Measurements from ENCODE around the gene TSPYL4.

Gene TSPYL4

DNA sequence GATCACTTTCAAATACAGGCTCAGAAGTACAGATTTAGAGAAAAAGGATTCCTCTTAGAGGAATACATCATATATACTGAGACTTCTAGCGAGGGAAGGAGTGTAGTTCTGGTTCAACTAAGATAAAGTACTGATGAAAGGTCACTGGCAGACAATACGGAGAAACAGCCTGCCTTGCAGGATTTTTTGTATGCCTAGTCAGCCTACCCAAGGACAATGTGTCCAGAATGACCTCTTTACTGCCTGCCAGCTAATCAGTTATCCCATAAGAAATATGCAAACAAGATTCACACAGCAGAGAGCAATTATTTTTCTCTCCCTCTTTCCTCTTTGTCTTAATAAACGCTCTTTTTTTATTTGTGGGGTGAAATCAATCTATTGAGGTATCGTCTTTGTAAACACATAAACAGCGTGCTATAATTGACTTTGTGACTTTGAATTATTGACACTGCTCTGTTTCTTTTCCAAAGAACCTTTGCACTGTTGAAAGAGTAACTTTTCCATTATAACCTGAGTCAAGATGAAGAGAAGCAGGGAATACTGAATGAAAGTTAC is 1.4 kb upstream of the TSPYL4 start:
- H3K27ac ChIP-seq (ENCODE audit: low read depth, low read length) = no peak overlapping the region
- no peak overlapping the region for H3K4me3 ChIP-seq (ENCODE audit: low read depth in 1 of 5, low read length in 5 of 5)
- H3K9me3 ChIP-seq (ENCODE audit: control insufficient read depth in 5 of 5, low read length in 5 of 5) = no peaks in the 10 kb centered on the region
- no peak overlapping the region for H3K9ac ChIP-seq (ENCODE audit: low read length in 5 of 5)
- peaks cover 0 to 5% (median 4%) of the 10 kb centered on the region in 5 donors for H3K36me3 ChIP-seq (ENCODE audit: control insufficient read depth in 5 of 5, insufficient read depth in 5 of 5, low read length in 5 of 5)
- peaks cover 3 to 43% (median 39%) of the 10 kb centered on the region in 5 donors for H3K4me1 ChIP-seq (ENCODE audit: control insufficient read depth in 5 of 5, insufficient read depth in 5 of 5, low read length in 5 of 5)
- no peaks in the 10 kb centered on the region for H3K27me3 ChIP-seq (ENCODE audit: control insufficient read depth in 5 of 5, insufficient read depth in 4 of 5, low read length in 5 of 5)

- no peaks in the 10 kb centered on the region for H3K27me3 ChIP-seq (ENCODE audit: control insufficient read depth in 5 of 5, insufficient read depth in 4 of 5, low read length in 5 of 5)
- H3K9ac ChIP-seq (ENCODE audit: low read length in 5 of 5) = peak overlapping the region; percentile 71 to 95 (median 79)
- peaks cover 3 to 43% (median 39%) of the 10 kb centered on the region in 5 donors for H3K4me1 ChIP-seq (ENCODE audit: control insufficient read depth in 5 of 5, insufficient read depth in 5 of 5, low read length in 5 of 5)
- H3K36me3 ChIP-seq (ENCODE audit: control insufficient read depth in 5 of 5, insufficient read depth in 5 of 5, low read length in 5 of 5) = peaks cover 0 to 5% (median 4%) of the 10 kb centered on the region in 5 donors
- H3K27ac ChIP-seq (ENCODE audit: low read depth, low read length) = peak overlapping the region; percentile 91
- H3K9me3 ChIP-seq (ENCODE audit: control insufficient read depth in 5 of 5, low read length in 5 of 5) = no peaks in the 10 kb centered on the region
- peak overlapping the region; percentile 88 to 96 (median 95) for H3K4me3 ChIP-seq (ENCODE audit: low read depth in 1 of 5, low read length in 5 of 5)
Observed at GRCh38 chr6:116254297-116255056, 602 bp upstream of the TSPYL4 start.

- Histone ChIP-seq H3K9me3 (ENCODE audit: control insufficient read depth in 5 of 5, low read length in 5 of 5) (no peaks in the 10 kb centered on the region), H3K4me1 (ENCODE audit: control insufficient read depth in 5 of 5, insufficient read depth in 5 of 5, low read length in 5 of 5) (peaks cover 3 to 43% (median 39%) of the 10 kb centered on the region in 5 donors)
Observed at GRCh38 chr6:116253188-116253504, 729 bp downstream of the TSPYL4 start.

GRCh38 chr6:116251568-116252384 is 2.1 kb downstream of the TSPYL4 start:
- Histone ChIP-seq H3K36me3 (ENCODE audit: control insufficient read depth in 5 of 5, insufficient read depth in 5 of 5, low read length in 5 of 5) (peaks cover 0 to 3% (median 0%) of the 10 kb centered on the region in 5 donors), H3K9me3 (ENCODE audit: control insufficient read depth in 5 of 5, low read length in 5 of 5) (no peaks in the 10 kb centered on the region), H3K9ac (ENCODE audit: low read length in 5 of 5) (no peak overlapping the region), H3K27me3 (ENCODE audit: control insufficient read depth in 5 of 5, insufficient read depth in 4 of 5, low read length in 5 of 5) (no peaks in the 10 kb centered on the region), H3K27ac (ENCODE audit: low read depth, low read length) (no peak overlapping the region), H3K4me3 (ENCODE audit: low read depth in 1 of 5, low read length in 5 of 5) (no peak overlapping the region), H3K4me1 (ENCODE audit: control insufficient read depth in 5 of 5, insufficient read depth in 5 of 5, low read length in 5 of 5) (peaks cover 3 to 43% (median 39%) of the 10 kb centered on the region in 5 donors)

More at GRCh38 chr6:116253188-116253504, 729 bp downstream of the TSPYL4 start:
- peak overlapping the region in 4 of 5 donors; percentile 71 to 79 (median 76) for H3K9ac ChIP-seq (ENCODE audit: low read length in 5 of 5)
- H3K27me3 ChIP-seq (ENCODE audit: control insufficient read depth in 5 of 5, insufficient read depth in 4 of 5, low read length in 5 of 5) = no peaks in the 10 kb centered on the region
- H3K27ac ChIP-seq (ENCODE audit: low read depth, low read length) = peak overlapping the region; percentile 91
- H3K4me3 ChIP-seq (ENCODE audit: low read depth in 1 of 5, low read length in 5 of 5) = peak overlapping the region; percentile 88 to 96 (median 95)
- peaks cover 0 to 3% (median 0%) of the 10 kb centered on the region in 5 donors for H3K36me3 ChIP-seq (ENCODE audit: control insufficient read depth in 5 of 5, insufficient read depth in 5 of 5, low read length in 5 of 5)

DNA sequence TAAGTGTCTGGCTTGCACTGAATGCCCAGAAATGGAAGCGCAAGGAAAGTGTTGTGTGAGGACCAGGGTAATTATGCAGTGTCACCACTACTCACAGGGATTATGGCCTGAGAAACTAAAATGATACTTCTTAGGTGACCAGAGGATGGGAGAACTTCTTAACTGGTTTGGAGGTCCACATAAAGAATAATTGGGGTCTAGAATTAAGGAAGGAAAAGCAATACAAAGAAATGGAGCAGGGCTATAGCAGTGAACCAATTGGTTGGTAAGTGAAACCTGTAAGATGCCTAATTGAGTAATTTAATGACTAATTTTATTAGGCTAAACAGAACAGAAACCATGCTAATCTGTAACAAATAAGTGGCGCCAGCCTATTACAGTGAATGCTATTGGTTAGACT is 5.3 kb downstream of the TSPYL4 start:
- Histone ChIP-seq H3K27me3 (ENCODE audit: control insufficient read depth in 5 of 5, insufficient read depth in 4 of 5, low read length in 5 of 5) (no peaks in the 10 kb centered on the region), H3K4me1 (ENCODE audit: control insufficient read depth in 5 of 5, insufficient read depth in 5 of 5, low read length in 5 of 5) (peaks cover 3 to 29% (median 28%) of the 10 kb centered on the region in 5 donors), H3K9ac (ENCODE audit: low read length in 5 of 5) (no peak overlapping the region), H3K27ac (ENCODE audit: low read depth, low read length) (no peak overlapping the region), H3K36me3 (ENCODE audit: control insufficient read depth in 5 of 5, insufficient read depth in 5 of 5, low read length in 5 of 5) (peaks cover 3 to 5% (median 4%) of the 10 kb centered on the region in 5 donors), H3K4me3 (ENCODE audit: low read depth in 1 of 5, low read length in 5 of 5) (no peak overlapping the region), H3K9me3 (ENCODE audit: control insufficient read depth in 5 of 5, low read length in 5 of 5) (no peaks in the 10 kb centered on the region)

- H3K4me3 ChIP-seq (ENCODE audit: low read depth in 1 of 5, low read length in 5 of 5) = no peak overlapping the region
- H3K9me3 ChIP-seq (ENCODE audit: control insufficient read depth in 5 of 5, low read length in 5 of 5) = no peaks in the 10 kb centered on the region
- peaks cover 3 to 6% (median 5%) of the 10 kb centered on the region in 5 donors for H3K36me3 ChIP-seq (ENCODE audit: control insufficient read depth in 5 of 5, insufficient read depth in 5 of 5, low read length in 5 of 5)
- peaks cover 3 to 16% (median 16%) of the 10 kb centered on the region in 5 donors for H3K4me1 ChIP-seq (ENCODE audit: control insufficient read depth in 5 of 5, insufficient read depth in 5 of 5, low read length in 5 of 5)
- H3K9ac ChIP-seq (ENCODE audit: low read length in 5 of 5) = no peak overlapping the region
- no peaks in the 10 kb centered on the region for H3K27me3 ChIP-seq (ENCODE audit: control insufficient read depth in 5 of 5, insufficient read depth in 4 of 5, low read length in 5 of 5)
- no peak overlapping the region for H3K27ac ChIP-seq (ENCODE audit: low read depth, low read length)
Observed at GRCh38 chr6:116247285-116247684, 6.6 kb downstream of the TSPYL4 start.

DNA sequence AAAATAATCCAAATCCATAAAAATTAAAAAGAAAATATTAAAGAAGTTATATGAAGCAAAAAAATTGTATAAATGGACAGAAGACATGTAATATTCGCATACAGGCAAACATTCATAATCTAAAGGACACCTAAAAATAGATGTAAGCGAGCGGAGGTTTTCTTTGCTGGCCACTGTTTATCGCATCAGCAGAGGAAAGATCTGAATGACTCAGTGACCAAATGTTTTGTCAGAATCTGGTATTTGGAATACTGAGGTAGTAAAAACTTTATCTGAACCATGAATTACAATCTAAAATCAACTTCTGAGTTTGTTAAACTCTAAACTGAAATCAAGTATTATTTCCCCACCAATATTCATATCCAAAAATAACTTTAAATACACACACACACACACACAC is 7.8 kb downstream of the TSPYL4 start:
- Histone ChIP-seq H3K36me3 (ENCODE audit: control insufficient read depth in 5 of 5, insufficient read depth in 5 of 5, low read length in 5 of 5) (peaks cover 3 to 6% (median 5%) of the 10 kb centered on the region in 5 donors), H3K27ac (ENCODE audit: low read depth, low read length) (no peak overlapping the region), H3K9ac (ENCODE audit: low read length in 5 of 5) (no peak overlapping the region), H3K9me3 (ENCODE audit: control insufficient read depth in 5 of 5, low read length in 5 of 5) (no peaks in the 10 kb centered on the region), H3K4me3 (ENCODE audit: low read depth in 1 of 5, low read length in 5 of 5) (no peak overlapping the region), H3K4me1 (ENCODE audit: control insufficient read depth in 5 of 5, insufficient read depth in 5 of 5, low read length in 5 of 5) (peaks cover 3 to 7% (median 6%) of the 10 kb centered on the region in 5 donors), H3K27me3 (ENCODE audit: control insufficient read depth in 5 of 5, insufficient read depth in 4 of 5, low read length in 5 of 5) (no peaks in the 10 kb centered on the region)

DNA sequence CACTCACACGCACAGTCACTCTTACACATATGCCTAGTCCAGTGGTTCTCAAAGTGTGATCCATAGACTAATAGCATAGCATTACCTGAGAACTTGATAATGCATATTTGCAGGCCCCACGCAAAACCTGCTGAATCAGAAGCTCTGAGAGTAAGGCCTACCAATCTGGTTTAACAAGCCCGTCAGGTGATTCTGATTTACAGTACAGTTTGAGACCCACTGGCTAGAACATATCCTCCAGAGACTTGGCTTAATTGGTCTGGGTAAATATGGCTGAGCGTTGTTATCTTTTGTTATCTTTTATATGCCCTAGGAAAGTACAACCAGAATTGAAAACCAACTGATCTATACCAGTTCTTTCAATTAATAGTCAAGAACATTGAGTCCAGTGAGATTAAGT is 9.6 kb downstream of the TSPYL4 start:
- Histone ChIP-seq H3K4me3 (ENCODE audit: low read depth in 1 of 5, low read length in 5 of 5) (no peak overlapping the region), H3K4me1 (ENCODE audit: control insufficient read depth in 5 of 5, insufficient read depth in 5 of 5, low read length in 5 of 5) (no peaks in the 10 kb centered on the region), H3K9ac (ENCODE audit: low read length in 5 of 5) (no peak overlapping the region), H3K27ac (ENCODE audit: low read depth, low read length) (no peak overlapping the region), H3K9me3 (ENCODE audit: control insufficient read depth in 5 of 5, low read length in 5 of 5) (no peaks in the 10 kb centered on the region), H3K36me3 (ENCODE audit: control insufficient read depth in 5 of 5, insufficient read depth in 5 of 5, low read length in 5 of 5) (peaks cover 3 to 9% (median 6%) of the 10 kb centered on the region in 5 donors), H3K27me3 (ENCODE audit: control insufficient read depth in 5 of 5, insufficient read depth in 4 of 5, low read length in 5 of 5) (no peaks in the 10 kb centered on the region)

- no peaks in the 10 kb centered on the region for H3K27me3 ChIP-seq (ENCODE audit: control insufficient read depth in 5 of 5, insufficient read depth in 4 of 5, low read length in 5 of 5)
- H3K36me3 ChIP-seq (ENCODE audit: control insufficient read depth in 5 of 5, insufficient read depth in 5 of 5, low read length in 5 of 5) = peaks cover 5 to 26% (median 15%) of the 10 kb centered on the region in 5 donors
- H3K4me1 ChIP-seq (ENCODE audit: control insufficient read depth in 5 of 5, insufficient read depth in 5 of 5, low read length in 5 of 5) = no peaks in the 10 kb centered on the region
- no peak overlapping the region for H3K27ac ChIP-seq (ENCODE audit: low read depth, low read length)
- no peaks in the 10 kb centered on the region for H3K9me3 ChIP-seq (ENCODE audit: control insufficient read depth in 5 of 5, low read length in 5 of 5)
- H3K9ac ChIP-seq (ENCODE audit: low read length in 5 of 5) = no peak overlapping the region
- H3K4me3 ChIP-seq (ENCODE audit: low read depth in 1 of 5, low read length in 5 of 5) = no peak overlapping the region
Observed at GRCh38 chr6:116239856-116240255, 14.0 kb downstream of the TSPYL4 start.

DNA sequence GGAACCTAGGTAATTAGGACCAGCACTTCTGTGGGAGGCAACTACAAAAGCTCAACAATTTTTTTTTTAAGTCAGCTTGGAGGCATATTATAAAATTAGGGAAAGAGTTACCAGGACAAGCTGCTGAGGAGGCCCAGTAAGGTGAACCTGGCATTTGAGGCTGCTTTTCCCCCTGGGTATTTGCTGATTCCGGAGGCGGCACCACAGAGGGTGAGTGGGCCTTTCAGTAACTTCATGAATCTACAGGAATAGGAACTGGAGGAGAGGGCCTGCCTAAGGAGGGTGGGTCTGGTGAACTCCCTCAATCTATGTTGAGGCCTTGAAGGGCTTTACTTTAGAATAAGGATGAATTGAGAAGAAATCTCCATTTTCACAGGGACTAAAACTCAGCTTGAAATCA is 14.6 kb downstream of the TSPYL4 start:
- peaks cover 5 to 25% (median 13%) of the 10 kb centered on the region in 5 donors for H3K36me3 ChIP-seq (ENCODE audit: control insufficient read depth in 5 of 5, insufficient read depth in 5 of 5, low read length in 5 of 5)

More for the DNA sequence above, 14.6 kb downstream of the TSPYL4 start:
- Histone ChIP-seq H3K9ac (ENCODE audit: low read length in 5 of 5) (no peak overlapping the region), H3K9me3 (ENCODE audit: control insufficient read depth in 5 of 5, low read length in 5 of 5) (no peaks in the 10 kb centered on the region), H3K27ac (ENCODE audit: low read depth, low read length) (no peak overlapping the region), H3K27me3 (ENCODE audit: control insufficient read depth in 5 of 5, insufficient read depth in 4 of 5, low read length in 5 of 5) (no peaks in the 10 kb centered on the region), H3K4me1 (ENCODE audit: control insufficient read depth in 5 of 5, insufficient read depth in 5 of 5, low read length in 5 of 5) (no peaks in the 10 kb centered on the region), H3K4me3 (ENCODE audit: low read depth in 1 of 5, low read length in 5 of 5) (no peak overlapping the region)

Data from subcutaneous abdominal adipose tissue (tissue), 5 donors.